Measurements from ENCODE around the gene HOXD8.

Gene HOXD8

DNA sequence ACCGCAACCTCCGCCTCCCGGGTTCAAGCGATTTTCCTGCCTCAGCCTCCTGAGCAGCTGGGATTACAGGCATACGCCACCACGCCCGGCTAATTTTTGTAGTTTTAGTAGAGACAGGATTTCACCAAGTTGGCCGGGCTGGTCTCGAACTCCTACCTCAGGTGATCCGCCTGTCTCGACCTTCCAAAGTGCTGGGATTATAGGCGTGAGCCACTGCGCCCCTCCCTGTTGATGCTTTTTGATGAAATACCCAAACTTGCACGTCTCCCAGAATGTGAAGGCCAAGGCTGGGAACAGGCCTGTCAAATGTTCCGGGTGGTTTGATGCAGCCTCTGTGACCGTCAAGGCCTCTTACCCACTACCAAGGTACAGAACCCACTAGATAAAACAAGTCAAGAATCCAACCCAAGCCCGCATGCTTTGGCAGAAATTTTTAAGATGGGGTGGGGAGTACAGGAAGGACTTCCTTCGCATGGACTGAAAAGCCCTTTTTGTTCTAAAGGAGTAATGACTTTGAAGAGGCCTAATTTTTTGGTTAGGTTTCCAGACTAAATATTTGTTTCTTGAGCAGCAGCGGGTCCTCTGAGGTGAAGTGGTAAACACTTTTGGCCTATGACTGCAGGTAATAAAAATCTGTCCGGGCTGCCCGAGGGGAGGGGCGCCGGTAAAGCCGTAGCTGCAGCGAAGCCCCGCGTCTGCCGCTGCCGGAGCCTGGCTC, 42.0 kb upstream of the HOXD8 start:
- TF ChIP-seq, protein P1, sequence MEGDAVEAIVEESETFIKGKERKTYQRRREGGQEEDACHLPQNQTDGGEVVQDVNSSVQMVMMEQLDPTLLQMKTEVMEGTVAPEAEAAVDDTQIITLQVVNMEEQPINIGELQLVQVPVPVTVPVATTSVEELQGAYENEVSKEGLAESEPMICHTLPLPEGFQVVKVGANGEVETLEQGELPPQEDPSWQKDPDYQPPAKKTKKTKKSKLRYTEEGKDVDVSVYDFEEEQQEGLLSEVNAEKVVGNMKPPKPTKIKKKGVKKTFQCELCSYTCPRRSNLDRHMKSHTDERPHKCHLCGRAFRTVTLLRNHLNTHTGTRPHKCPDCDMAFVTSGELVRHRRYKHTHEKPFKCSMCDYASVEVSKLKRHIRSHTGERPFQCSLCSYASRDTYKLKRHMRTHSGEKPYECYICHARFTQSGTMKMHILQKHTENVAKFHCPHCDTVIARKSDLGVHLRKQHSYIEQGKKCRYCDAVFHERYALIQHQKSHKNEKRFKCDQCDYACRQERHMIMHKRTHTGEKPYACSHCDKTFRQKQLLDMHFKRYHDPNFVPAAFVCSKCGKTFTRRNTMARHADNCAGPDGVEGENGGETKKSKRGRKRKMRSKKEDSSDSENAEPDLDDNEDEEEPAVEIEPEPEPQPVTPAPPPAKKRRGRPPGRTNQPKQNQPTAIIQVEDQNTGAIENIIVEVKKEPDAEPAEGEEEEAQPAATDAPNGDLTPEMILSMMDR (IDR thresholded peaks at IDR 0.05; ENCODE audit: insufficient read depth, low read depth, low read length, missing control alignments), result no peak
- DNase-seq (ENCODE audit: low read depth), result no peak
- no peak overlapping the region for H3K4me3 ChIP-seq (ENCODE audit: low read length)

DNA sequence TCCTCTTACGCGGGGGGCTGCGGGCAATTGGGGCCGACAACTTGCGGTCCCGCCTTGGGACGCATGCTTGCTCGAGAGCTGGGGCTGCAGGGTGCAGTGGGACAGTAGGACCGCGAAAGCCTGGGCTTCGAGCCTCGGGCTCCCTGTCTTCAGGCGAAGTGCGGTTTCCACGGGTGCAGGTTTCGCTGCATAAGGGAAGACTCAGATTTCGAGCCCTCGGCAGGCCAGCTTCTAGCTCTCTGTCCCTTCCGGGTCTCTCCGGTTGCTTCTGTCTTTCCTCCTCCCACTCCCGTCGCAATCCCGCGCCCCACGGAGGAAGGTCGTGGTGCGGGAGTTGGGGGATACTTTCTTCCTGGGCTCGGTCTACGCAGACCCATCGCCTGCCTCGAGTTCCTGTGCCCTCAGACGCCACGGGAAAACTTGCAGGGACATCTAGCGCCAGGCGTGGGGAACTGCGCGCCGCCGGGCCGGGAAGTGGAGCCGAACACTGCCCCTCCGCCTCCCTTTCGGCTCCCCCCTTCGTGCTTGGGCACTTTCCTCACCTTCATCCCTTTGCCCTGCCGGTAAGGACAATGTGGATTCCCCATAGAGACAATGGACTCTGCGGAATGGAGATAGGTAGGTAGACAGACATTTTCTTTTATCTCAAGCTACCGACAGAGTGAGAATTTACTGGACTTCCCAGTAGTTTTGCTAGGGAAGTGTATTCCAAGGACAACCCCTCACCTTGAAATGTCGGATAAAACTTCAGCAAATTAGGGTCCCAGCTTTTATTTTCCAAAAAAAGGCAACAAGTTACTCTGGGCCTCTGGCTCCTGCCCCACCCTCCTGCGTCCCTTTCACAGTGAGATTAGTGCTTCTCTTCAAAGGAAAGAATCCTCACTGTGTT, 41.2 kb upstream of the HOXD8 start:
- TF ChIP-seq, protein P1 (IDR thresholded peaks at IDR 0.05; ENCODE audit: insufficient read depth, low read depth, low read length, missing control alignments), result peak; percentile 64
- no peak overlapping the region for H3K4me3 ChIP-seq (ENCODE audit: low read length)
- DNase-seq (ENCODE audit: low read depth), result peak; percentile 43

DNA sequence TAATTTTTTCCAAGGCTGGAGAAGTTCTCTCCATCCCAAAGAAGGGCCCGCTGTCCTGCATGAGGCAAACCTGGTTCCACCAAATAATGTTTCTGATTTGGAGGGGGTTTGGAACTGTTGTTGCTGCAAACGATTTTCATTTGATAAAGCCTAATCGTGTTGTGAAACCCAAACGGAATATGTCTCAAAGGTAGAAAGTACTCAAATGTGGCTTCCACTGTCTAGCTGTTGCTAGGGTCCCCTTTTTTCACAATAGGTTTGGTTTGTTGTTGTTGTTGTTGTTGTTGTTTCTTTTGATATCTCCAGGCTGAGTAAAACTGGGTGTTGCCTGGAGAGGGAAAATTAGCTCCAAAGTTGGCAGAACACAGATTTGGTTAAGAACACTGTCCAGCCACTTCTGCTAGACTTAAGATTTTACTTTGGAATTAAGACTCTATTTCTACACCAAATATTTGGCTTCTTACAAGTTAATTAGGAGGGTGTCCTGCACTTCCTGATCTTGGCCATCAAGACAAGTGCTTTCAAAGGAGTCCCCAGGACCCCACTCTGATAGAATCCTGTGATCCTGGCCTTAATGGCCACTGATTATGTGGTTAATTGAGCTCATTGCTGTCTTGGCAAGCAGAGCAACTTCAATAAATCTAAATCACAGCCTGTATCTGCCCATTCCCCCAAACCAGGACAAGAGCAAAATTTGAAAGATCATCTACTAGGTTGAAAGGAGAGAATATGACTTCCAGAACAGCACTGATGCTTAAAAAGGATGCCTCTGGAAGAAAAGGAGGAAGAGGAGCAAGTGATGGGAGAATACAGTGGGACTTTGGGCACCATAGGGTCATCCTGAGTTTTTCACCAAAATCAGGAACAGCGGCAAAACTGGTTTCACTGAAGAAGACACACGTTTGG, 40.3 kb upstream of the HOXD8 start:
- TF ChIP-seq, protein P1 (IDR thresholded peaks at IDR 0.05; ENCODE audit: insufficient read depth, low read depth, low read length, missing control alignments), result no peak
- no peak overlapping the region for H3K4me3 ChIP-seq (ENCODE audit: low read length)
- DNase-seq (ENCODE audit: low read depth), result no peak

DNA sequence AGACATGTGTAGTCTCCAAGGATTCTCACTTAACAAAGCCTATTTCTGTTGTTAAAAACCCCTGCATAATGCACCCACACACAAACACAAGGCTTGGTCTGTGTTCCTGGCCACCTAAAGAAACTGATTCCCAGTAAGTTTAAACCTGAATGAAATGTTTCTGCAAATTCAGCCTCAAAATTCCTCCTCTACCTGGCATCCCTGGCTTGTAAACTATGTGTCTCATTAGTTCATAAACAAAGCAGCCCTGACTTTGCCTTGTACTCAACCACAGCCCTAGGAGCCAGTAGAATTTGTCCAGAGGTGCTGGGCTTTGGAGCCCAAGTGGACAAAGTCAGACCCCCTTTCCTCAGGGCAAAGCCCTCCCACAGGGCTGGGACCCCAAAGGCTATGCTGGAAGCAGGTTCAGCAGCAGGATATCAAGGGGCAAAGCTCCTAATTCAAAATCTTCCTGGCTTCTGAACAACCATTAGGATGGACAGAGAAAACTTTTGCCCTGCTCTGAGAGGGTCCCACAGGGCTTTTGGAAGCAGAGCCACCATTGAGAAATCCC, 39.6 kb upstream of the HOXD8 start:
- no peak for DNase-seq (ENCODE audit: low read depth)
- H3K4me3 ChIP-seq (ENCODE audit: low read length), result no peak overlapping the region
- TF ChIP-seq, protein P1 (IDR thresholded peaks at IDR 0.05; ENCODE audit: insufficient read depth, low read depth, low read length, missing control alignments), result no peak

DNA sequence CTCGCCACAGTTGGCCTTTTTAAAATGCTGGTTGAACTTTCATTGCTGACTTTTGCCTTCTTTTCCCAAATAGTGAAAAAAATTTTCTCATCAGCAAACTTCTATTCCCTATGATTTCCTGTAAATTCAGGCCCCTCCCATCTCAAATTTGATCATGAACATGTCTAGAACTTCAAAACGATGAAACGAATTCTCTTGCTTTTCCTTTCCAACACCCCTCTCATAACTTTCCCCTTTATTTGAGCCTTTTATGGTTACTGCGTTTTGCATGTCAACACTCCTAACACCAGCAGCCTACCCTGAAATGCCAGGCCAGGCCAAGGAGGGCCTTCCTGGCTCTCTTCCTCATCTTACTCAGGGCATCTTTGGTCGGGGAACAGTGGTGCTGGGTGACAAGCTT, 38.6 kb upstream of the HOXD8 start:
- TF ChIP-seq, protein P1 (IDR thresholded peaks at IDR 0.05; ENCODE audit: insufficient read depth, low read depth, low read length, missing control alignments), result no peak
- no peak for DNase-seq (ENCODE audit: low read depth)
- no peak overlapping the region for H3K4me3 ChIP-seq (ENCODE audit: low read length)
